ENCODE data around the gene USP2.

Gene USP2

DNA sequence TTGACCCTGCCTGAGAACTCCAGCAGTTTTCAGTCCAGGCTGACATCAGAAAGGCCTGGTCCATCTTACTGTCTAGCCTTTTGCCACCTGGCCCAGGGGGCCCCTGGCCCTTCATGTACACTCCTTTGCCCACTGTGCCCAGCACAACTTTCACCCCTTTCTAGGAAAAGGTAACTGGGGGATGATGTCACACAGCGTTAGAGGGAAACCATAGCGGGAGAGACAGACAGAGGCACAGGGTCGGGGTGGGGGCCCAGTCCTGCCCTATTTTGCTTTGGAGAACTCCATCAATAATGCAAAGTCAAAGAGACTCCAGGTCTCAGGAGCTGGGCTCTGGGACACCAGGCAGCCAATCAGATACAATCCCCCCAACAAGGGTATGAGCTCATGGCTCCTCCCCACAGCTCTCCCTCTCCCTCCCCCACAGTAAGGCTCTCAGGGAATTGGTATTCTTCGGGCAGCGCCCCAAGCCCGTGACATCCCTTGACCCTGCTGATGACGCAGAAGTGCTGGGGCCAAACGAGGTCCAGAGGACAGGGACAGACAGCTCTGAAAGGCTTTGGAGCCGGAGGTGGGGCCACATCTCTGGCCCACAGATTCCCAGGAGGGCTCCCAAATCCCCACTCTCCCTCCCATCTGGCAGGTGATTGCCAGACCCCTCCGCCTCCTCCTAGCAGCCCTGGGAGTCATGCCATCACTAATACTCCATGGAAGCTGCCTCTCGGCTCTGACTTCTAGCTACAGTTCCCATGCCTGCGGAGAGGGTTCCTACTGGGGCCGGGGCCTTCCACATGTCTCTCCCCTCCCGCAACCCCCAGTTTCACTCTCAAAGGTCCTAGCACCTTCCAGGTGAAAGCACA lies 5.9 kb downstream of the USP2 start:
- DNase-seq = no peak

DNA sequence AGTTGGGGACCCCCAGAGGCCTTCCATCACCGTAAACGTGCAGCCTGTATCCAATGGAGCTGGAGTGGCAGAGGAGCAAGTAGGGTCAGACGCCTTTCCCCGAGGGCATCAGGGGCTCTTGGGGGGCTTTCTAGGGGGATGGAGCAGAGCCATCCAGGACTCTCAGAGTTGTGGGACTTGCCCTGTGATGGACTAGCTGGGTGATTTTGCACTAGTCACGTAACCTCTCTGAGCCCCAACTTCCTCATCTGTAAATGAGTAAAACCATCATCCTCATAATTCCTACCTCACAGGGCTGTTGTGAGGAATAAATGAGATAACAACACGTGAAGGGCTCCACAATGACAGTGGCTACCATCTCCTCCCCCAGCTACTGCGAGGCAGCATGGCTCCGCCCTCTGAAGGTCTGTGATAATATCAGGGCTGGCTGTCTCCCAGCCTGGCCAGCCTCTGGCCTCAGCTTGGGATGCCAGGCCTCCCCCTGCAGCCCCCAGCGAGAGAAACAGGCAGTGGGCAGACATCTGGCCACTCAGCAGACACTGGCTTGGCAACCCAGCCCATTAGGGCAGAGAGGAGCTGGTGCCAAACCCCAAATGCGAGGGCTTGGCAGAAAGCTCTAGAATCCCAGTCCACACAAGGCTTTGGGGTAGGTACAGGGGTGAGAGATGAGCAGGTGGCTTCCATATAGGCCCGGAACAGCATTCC lies 6.7 kb downstream of the USP2 start:
- no peak for DNase-seq

DNA sequence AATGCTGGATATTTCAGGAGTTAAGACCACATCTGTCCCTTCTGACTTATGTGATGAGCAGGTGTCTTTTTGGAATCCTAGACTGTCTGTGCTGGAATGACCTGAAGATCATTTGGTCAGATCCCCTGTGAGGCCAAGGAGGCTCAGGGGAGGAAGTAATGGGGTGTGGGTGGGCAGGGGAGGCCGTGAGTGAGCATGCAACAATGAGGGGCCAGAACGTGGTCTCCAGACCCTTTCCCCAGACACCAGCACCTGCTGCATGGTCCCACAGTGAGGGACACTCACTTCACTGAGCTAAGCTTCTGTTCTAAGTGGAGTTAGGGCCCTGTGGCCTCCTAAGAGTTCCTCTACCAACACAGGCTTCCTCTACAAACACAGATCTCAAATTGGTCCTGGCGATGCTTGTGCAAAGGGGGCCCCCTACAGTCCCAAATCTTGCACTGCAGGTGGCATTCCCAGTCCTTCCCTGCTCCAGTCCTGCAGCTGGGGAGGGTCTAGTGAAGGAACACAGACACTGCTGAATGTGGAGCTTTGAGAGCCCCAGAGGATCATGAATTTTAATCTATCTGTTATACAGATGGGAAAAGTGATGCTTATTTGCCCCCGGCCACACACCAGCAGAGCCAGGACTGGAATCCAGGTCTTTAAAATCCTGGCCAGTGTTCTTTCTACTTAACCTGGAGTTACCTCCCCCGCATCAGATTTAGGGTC lies 7.4 kb downstream of the USP2 start:
- DNase-seq = peak; percentile 54

- no peak for DNase-seq
Observed at GRCh38 chr11:119373059-119373920, 8.2 kb downstream of the USP2 start.

DNA sequence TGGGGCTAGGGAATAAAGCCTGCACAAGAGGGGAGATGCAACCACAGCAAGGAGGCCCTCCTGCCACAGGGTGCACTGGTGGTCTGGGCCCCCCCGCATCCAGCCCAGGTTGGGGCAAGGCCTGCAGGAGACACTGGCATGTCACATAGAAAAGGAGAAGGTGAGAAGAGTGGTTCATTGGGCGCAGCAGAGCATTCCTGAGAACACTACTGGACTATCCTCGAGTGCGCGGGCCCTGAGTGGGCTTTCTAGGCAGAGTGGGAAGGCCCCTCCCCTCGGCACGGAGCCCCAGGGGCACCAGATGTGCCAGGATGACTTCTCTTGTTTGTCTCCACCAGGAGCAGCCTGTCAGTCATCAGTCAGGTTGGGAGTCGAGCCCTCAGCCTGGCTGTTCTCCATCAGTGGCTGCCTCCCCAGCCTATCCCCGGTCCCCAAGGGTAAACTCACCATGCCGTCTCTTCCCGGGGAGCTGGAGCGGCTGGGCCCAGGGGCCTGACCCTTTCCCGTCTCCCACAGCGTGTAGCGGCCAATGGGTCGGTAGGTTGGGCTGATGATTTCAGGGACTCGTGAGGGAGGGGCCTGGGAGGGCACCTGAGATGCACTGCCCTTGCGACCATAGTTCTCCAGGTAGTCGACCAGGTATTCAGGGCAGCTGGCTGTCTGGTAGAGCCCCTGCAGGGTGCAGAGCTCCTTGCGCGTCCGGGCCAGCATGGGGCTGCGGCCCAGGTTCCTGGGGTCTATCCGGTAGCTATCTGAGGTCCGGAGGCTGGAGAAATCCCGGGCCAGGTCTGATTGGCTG lies 9.0 kb downstream of the USP2 start:
- DNase-seq = no peak

DNA sequence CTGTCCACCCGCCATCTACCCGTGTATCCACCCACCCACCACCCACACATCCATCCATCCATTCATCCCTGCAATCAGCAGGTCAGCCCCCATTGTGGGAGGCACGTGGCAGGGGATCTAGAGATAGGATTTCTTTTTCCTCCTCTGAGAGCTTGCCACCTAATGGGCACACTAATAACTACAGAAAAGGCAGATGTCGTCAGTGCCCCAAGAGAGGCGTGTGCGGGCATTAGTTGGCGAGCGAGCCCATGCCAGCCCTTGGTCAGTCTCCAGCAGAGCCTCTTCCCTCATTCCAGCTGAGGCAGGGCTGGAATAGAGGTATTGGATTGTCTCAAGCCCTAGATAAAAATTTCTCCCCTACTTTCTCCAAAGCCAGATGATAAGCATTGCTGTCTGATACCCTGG lies 9.7 kb downstream of the USP2 start:
- DNase-seq = no peak

- DNase-seq = no peak
Observed at GRCh38 chr11:119371067-119371601, 10.4 kb downstream of the USP2 start.

GRCh38 chr11:119370486-119371046 lies 10.9 kb downstream of the USP2 start:
- DNase-seq = peak; percentile 44

DNA sequence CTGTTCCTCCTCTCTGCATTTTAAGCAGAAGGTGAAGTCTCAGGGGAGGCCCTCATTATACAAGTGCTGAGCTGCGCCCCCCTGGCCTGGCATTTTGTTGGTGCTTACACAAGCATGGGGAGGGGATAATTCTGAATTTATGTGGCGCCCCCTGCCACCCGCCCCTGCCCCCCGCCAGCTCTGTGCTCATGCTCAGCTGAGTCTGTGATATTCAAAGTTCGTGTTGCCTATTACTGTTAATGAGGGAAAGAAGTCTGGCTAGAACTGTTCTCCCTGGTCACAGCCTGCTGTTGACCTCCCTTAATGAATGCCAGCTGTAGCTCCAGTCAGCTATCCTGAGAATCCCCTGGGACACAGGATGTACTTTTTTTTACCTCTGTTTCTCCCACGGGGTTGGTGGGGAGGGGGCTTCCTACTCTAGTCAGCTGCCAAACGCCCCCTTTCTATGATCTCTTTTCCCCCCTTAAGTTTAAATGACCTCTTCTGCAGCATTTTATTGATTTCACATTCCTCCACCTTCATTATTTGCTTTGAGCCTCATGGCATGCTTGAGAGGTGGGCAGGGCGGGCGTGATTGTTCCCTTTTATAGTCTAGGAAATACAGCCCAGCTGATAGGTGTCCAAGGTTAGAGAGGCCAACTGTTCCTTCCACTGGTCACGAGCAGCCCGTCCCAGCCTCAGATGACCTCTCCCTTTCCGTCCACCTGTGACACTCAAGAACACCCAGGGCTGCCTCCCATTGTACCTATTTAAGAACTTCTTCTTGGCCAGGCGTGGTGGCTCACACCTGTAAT lies 12.2 kb downstream of the USP2 start:
- DNase-seq = no peak

- DNase-seq = no peak
Observed at GRCh38 chr11:119368121-119369034, 13.1 kb downstream of the USP2 start.

- DNase-seq = no peak
Observed at GRCh38 chr11:119367661-119368120, 13.8 kb downstream of the USP2 start.

DNA sequence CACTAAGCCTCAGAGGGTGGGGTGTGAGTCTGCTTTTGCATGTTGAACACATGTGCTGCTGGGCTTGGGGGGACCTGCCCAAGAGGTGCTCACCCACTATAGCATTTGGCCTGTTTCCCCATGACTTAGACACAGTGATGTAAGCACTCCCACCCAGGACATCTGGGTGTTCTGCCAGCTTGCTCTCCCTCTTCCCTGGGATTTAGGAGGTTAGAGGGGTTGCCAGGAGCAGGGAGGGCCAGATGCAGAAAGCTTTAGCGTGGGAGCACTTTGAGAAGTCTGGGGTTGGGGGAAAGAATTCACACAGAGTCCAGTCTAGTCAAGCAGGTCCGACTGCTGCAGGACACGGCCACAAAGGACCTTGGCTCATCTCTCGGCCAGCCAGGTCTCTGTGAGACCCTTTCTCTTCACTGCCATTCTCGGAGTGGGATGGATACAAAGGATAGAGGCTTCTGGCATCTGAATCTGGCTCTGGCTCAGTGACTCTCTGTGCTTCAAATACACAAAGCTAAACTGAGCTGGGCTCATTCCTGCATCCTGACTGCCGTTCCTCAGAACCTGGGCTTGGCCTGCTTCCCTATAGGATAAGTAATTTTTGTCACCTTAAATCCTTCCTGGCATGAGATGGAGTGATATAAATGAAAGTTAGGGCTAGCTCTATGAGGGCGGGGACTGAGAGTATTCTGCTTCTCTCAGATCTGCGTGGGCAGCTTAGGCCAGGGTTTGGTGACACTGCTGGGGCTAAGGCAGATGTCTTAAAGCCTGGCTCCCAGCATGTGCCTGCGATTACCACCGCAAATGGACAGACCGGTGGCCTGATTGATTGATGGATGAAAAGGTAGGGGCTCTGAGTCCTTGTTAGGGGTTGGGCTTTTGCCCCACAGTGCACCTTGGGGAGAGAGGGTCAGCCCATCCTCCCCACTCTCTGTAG lies 14.5 kb downstream of the USP2 start:
- DNase-seq = no peak

DNA sequence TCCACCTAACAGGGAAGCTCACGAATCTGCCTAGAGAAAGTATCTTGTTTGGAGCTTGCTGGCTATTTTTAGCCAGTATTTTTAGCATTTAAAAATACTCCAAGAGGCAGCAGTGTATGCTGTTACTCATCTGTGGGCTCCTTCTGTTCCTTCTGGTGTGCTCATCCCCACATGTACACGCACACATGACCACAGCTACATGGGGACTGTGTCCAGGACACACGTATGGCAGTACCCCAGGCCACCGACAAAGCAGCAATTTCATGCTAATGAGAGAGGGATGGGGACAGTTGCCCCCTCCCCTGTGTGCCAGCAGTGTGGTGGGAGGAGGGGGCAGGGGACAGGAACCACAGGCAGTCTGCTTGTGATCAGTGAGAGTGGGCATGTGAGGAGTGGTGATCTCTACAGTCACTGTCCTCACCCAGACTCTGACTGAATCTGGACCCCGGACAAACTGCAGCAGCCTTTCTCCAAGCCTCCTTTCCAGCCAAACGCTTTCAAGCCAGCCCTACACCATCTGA lies 16.4 kb downstream of the USP2 start:
- no peak for DNase-seq

- DNase-seq = peak; percentile 53
Observed at GRCh38 chr11:119363851-119364590, 17.5 kb downstream of the USP2 start.

DNA sequence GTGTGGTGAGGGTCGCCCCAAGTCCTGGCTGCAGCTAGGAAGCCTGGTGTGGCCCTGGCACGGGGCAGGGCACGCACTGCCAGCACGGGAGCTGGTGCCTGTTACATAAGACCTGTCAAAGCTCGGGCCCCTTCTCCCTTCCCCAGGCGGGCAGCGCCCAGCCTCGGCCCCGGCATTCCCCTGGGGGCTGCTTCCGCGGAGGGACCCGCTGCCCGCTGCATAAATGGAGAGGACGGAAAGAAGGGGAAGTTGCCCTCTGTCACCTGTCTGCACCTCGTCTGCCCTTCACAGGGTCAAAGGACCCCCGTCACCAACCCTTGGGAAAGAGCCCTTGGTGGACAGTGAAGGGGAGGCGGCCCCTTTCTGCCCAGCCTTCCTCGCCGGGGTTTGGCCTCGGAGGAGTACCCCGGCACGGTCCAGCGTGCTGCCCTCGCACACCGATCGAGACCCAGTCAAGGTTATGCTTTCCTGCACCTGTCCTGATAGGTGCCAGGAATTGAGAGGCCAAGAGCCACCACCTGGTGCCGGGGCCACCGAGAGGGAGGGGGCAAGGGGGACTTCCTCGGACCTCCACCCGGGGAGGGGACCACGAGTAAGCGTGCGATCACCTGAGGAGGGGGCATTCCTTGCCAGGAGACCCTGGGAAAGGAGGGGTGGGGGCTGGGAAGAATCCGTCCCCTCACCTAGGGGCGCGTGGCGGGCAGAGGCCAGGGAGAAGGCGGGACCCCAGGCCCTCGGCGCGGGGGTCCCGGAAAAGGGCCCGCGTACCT lies 18.2 kb downstream of the USP2 start:
- no peak for DNase-seq

DNA sequence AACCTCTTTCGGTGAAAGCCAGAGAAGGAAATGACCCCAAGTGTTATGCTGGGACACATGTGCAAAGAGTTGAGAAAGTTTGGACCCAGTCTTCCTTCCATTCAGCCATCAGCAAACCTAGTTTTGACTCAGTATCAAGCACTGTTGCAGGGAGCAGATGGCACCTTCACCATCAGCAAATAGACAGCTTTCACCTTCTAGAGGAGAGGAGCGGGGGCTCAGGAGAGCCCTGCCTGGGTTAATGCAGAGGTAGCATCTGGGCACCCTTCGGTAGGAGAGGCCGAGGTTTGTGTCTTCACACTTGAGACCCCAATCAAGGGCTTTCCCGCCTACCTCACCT lies 18.8 kb downstream of the USP2 start:
- DNase-seq = no peak
